HepG2 (cell line): Measurements from ENCODE around the gene SAPCD2. TPM values are rescaled to one million over a fixed set of nuclear protein-coding genes. Genes with fewer than 3 reads are reported as not detected.

Source experiments
- AGO1 ChIP-seq: fragments of 200-400 bp; formaldehyde crosslinking; IDR thresholded peaks from 2 replicates; pipeline ENCODE4 v1.6.1; 2017; ENCODE audit warnings: mild to moderate bottlenecking, low read depth, low read length, moderate library complexity; ENCODE audit not compliant: poor library complexity, severe bottlenecking
- ARID2 ChIP-seq: sonication (generic); formaldehyde crosslinking; IDR thresholded peaks from 2 replicates; pipeline ENCODE4 v1.8.1; 2022; ENCODE audit warnings: mild to moderate bottlenecking, missing genetic modification reagents, borderline replicate concordance
- CEBPB ChIP-seq: IDR thresholded peaks from 2 replicates; pipeline ENCODE4 v1.6.1; 2011; ENCODE audit warnings: low read depth, low read length, improper control_type of control experiment, borderline replicate concordance
- ELF3 ChIP-seq: IDR thresholded peaks from 2 replicates; pipeline ENCODE4 v1.6.1; 2016; ENCODE audit warnings: missing genetic modification reagents, missing compliant biosample characterization
- FIP1L1 ChIP-seq: fragments of 200-400 bp; formaldehyde crosslinking; IDR thresholded peaks from 2 replicates; pipeline ENCODE4 v1.6.1; 2018; ENCODE audit warnings: low read depth, mild to moderate bottlenecking, low read length, moderate library complexity, borderline replicate concordance; ENCODE audit not compliant: insufficient read depth
- HNF1B ChIP-seq: sonication (generic); formaldehyde crosslinking; IDR thresholded peaks from 2 replicates; pipeline ENCODE4 v1.5.1; 2020; ENCODE audit warnings: mild to moderate bottlenecking, moderate library complexity, missing genetic modification reagents
- KLF16 ChIP-seq, 2 experiments: sonication (generic) in 1 of 2; formaldehyde crosslinking in 1 of 2; IDR thresholded peaks; 2 replicates each; pipeline versions ENCODE4 v1.6.1 to v1.8.0; 2016 to 2023; ENCODE audit warnings: missing genetic modification reagents in 2 of 2, missing compliant biosample characterization in 1 of 2
- NR0B2 ChIP-seq: sonication (generic); formaldehyde crosslinking; IDR thresholded peaks from 2 replicates; pipeline ENCODE4 v1.4.0; 2020; ENCODE audit warnings: mild to moderate bottlenecking, missing genetic modification reagents
- RFX3 ChIP-seq: IDR thresholded peaks from 2 replicates; pipeline ENCODE4 v1.6.1; 2016; ENCODE audit warnings: missing biosample characterization, missing genetic modification reagents
- SATB2 ChIP-seq: sonication (generic); formaldehyde crosslinking; IDR thresholded peaks from 2 replicates; pipeline ENCODE4 v1.5.0; 2020; ENCODE audit warnings: missing genetic modification reagents
- TFDP1 ChIP-seq: IDR thresholded peaks from 2 replicates; pipeline ENCODE4 v1.6.1; 2016; ENCODE audit warnings: missing compliant biosample characterization, missing genetic modification reagents, borderline replicate concordance
- ZBTB40 ChIP-seq, 2 experiments: fragments of 450-650 bp in 1 of 2; sonication (generic) in 1 of 2; formaldehyde crosslinking in 1 of 2; IDR thresholded peaks; 2 replicates each; pipeline versions ENCODE4 v1.6.1 to v1.8.0; 2016 to 2022; ENCODE audit warnings: antibody characterized with exemption in 1 of 2, mild to moderate bottlenecking in 1 of 2, missing genetic modification reagents in 1 of 2
- ZFP36L1 ChIP-seq: sonication (generic); formaldehyde crosslinking; IDR thresholded peaks from 2 replicates; pipeline ENCODE4 v1.8.0; 2022; ENCODE audit warnings: mild to moderate bottlenecking, missing genetic modification reagents, moderate library complexity
- ZNF264 ChIP-seq: sonication (generic); formaldehyde crosslinking; IDR thresholded peaks from 2 replicates; pipeline ENCODE4 v1.4.0; 2020; ENCODE audit warnings: missing genetic modification reagents
- ZNF614 ChIP-seq: IDR thresholded peaks from 2 replicates; pipeline ENCODE4 v1.6.1; 2018; ENCODE audit warnings: missing biosample characterization, missing genetic modification reagents, inconsistent platforms, borderline replicate concordance
- ZNF619 ChIP-seq: sonication (generic); formaldehyde crosslinking; IDR thresholded peaks from 2 replicates; pipeline ENCODE4 v1.4.0; 2020; ENCODE audit warnings: mild to moderate bottlenecking, missing genetic modification reagents
- polyA plus RNA-seq, 8 experiments: library from polyadenylated mRNA; depleted of rRNA in 3 of 8; stranded (reverse) in 7 of 8; unstranded in 1 of 8; fragments of >200 nt; fragmentation: Illumina TruSeq in 4 of 8; extraction: Trizol in 4 of 8; gene quantifications; 2 replicates each; pipeline versions ENCODE4 v1.2.1 to v1.2.3, GENCODE V29; 2011 to 2016; ENCODE audit warnings: low read depth in 4 of 8, missing spikeins in 1 of 8, mixed read lengths in 1 of 8; ENCODE audit not compliant: insufficient read depth in 1 of 8
- total RNA-seq, 5 experiments: library from RNA; depleted of rRNA; stranded (reverse); fragments of >200 nt; fragmentation: Illumina TruSeq; extraction: Trizol; gene quantifications; 2 replicates each; pipeline ENCODE4 v1.2.3, GENCODE V29; 2016; ENCODE audit warnings: low read depth in 1 of 5

SAPCD2 gene
- total and polyA plus RNA-seq, 2 of the 13 experiments (the other 11 are each of a cell fraction or from before 2014, with no cell fraction given): 21.9 to 42.8 TPM

- TF ChIP-seq ZBTB40 (IDR thresholded peaks at IDR 0.05) (no peak), ZBTB40 (CRISPR knock-in tag; IDR thresholded peaks at IDR 0.05) (no peak), AGO1 (no peak), ZFP36L1 (CRISPR knock-in tag) (no peak), ZNF264 (CRISPR knock-in tag) (no peak), ELF3 (no peak), ARID2 (no peak), RFX3 (no peak), HNF1B (CRISPR knock-in tag) (no peak), FIP1L1 (no peak), KLF16 (CRISPR knock-in tag; IDR thresholded peaks at IDR 0.05) (no peak), ZNF619 (no peak), NR0B2 (CRISPR knock-in tag) (no peak), TFDP1 (no peak), CEBPB (no peak), ZNF614 (peak; percentile 38; the same call in 1 of the 2 replicates), SATB2 (CRISPR knock-in tag) (no peak)
Measured at GRCh38 chr9:137083394-137084004, 13.1 kb upstream of the SAPCD2 start (continued).
